Neural crest cell (in vitro differentiated cells): ENCODE measurements around the gene SLC41A1. TPM values are rescaled to one million over a fixed set of nuclear protein-coding genes. Genes with fewer than 3 reads are reported as not detected.
A peak's percentile ranks its signal among the peaks of the same experiment; 100 is the strongest.

Source experiments
- DNase-seq: peaks from one replicate; pipeline ENCODE4 v3.0.0; 2021; ENCODE audit warnings: low read depth, mixed read lengths, low spot score
- H3K27ac Mint-ChIP-seq: one replicate; pipeline ENCODE4 v1.8.0; 2021; ENCODE audit warnings: mild to moderate bottlenecking, mixed read lengths; ENCODE audit not compliant: unreplicated experiment
- H3K27me3 Mint-ChIP-seq: 2 replicates; pipeline ENCODE4 v1.8.0; 2021; ENCODE audit warnings: low read depth, mild to moderate bottlenecking, mixed read lengths
- H3K36me3 Mint-ChIP-seq: 2 replicates; pipeline ENCODE4 v1.8.0; 2021; ENCODE audit warnings: low read depth, mild to moderate bottlenecking, mixed read lengths
- H3K4me1 Mint-ChIP-seq: 2 replicates; pipeline ENCODE4 v1.8.0; 2021; ENCODE audit warnings: mixed read lengths
- H3K4me3 Mint-ChIP-seq: one replicate; pipeline ENCODE4 v1.8.0; 2021; ENCODE audit warnings: mild to moderate bottlenecking, mixed read lengths
- H3K9me3 Mint-ChIP-seq: 2 replicates; pipeline ENCODE4 v1.8.0; 2021; ENCODE audit warnings: mixed read lengths
- total RNA-seq: library from RNA; stranded (reverse); gene quantifications from 2 replicates; pipeline ENCODE4 v1.2.1, GENCODE V29; 2021
- TF ChIP-seq, protein P1 (sequence below): fragments of 200-600 bp; sonication (generic); conservative IDR thresholded peaks from 2 replicates; pipeline ENCODE4 v1.5.0; 2021; ENCODE audit warnings: antibody characterized with exemption, mild to moderate bottlenecking

Gene SLC41A1
- total RNA-seq, 1 donor from 2014 or later: 25.7 TPM

DNA sequence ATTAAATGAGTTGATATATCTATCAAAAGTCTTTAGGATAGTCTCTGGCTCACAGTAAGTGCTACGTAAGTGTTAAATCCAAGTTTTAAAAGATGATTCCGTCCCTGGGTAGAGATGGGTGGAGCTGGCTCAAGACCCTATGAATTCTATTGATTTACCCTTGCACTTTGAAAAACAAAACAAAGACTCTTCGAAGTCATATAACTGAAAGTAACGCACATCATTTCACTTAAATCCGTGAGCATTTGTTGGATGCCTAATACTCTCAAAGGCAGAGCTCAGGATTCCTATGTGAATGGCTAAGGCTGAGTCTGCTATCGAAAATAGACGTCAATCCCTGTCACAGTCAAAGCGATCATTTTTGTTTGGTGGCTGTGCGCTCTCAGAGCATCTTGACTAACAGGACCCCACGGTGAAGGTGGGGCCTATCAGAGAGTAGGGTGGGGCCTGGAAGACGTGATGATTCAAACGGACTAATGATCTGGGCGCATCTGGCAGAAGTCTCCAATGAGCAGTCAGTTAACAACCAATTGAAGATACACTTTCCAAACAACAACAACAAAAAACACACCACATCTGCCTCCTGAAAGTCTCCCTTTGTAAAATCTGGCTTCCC, 61.9 kb downstream of the SLC41A1 start:
- TF ChIP-seq, protein P1, sequence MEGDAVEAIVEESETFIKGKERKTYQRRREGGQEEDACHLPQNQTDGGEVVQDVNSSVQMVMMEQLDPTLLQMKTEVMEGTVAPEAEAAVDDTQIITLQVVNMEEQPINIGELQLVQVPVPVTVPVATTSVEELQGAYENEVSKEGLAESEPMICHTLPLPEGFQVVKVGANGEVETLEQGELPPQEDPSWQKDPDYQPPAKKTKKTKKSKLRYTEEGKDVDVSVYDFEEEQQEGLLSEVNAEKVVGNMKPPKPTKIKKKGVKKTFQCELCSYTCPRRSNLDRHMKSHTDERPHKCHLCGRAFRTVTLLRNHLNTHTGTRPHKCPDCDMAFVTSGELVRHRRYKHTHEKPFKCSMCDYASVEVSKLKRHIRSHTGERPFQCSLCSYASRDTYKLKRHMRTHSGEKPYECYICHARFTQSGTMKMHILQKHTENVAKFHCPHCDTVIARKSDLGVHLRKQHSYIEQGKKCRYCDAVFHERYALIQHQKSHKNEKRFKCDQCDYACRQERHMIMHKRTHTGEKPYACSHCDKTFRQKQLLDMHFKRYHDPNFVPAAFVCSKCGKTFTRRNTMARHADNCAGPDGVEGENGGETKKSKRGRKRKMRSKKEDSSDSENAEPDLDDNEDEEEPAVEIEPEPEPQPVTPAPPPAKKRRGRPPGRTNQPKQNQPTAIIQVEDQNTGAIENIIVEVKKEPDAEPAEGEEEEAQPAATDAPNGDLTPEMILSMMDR: no peak
- DNase-seq: no peak
- Mint-ChIP-seq H3K27me3 (peaks cover 34% of the 10 kb centered on the region), H3K36me3 (peaks cover 4% of the 10 kb centered on the region), H3K9me3 (no peaks in the 10 kb centered on the region), H3K27ac (peak overlapping the region; percentile 16), H3K4me3 (peak overlapping the region; percentile 67), H3K4me1 (peaks cover 37% of the 10 kb centered on the region)

DNA sequence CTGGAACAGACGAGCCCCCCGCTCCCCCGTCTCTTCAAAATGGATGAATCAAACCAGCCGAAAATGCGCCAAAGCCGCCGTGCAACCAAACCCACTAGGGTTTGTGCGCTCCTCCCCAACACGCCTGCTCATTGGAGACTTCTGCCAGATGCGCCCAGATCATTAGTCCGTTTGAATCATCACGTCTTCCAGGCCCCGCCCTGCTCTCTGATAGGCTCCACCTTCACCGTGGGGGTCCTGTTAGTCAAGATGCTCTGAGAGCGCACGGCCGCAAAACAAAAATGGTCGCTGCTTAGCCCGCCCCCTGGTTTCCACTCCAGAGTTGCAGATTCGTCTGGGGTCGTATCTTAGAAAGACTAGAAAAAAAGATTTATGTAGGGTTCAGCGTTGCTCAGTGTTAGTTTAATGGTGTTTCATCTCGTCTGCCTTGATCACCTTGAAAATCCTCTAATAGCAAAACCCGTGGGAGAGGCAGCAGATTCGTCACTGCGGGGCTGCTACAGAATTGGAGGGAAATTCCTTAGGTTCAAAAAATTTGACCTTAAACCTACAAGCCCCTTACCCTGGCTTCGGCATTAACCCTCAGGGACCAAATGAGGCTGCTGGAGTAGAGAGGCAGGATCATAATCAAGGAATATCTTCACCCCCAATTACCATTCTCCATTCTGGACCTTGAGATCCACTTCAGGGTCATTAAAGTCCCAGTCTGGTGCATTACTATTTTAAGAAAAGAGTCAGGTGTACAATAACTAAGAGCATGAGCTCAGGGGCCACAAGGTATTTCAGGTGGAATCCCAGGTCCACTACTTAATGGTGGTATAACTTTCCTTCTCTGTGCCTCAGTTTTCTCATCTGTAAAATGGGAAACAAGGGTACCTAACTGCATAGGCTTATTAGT, 62.6 kb downstream of the SLC41A1 start, which contains the start of gene NUCKS1:
Gene NUCKS1 (minus strand): TSS at position 45 of the 898 bp plus-strand sequence. CDS start 209 bp downstream, outside the sequence.
- H3K27ac Mint-ChIP-seq: peak within 1 kb of the TSS; percentile 97
- H3K9me3 Mint-ChIP-seq: no peaks in the 10 kb centered on the region
- peaks cover 40% of the 10 kb centered on the region for H3K4me1 Mint-ChIP-seq
- H3K4me3 Mint-ChIP-seq: peak within 1 kb of the TSS; percentile 99
- TF ChIP-seq, protein P1: no peak
- peaks cover 4% of the 10 kb centered on the region for H3K36me3 Mint-ChIP-seq
- H3K27me3 Mint-ChIP-seq: peaks cover 26% of the 10 kb centered on the region
- peak; percentile 94 for DNase-seq

DNA sequence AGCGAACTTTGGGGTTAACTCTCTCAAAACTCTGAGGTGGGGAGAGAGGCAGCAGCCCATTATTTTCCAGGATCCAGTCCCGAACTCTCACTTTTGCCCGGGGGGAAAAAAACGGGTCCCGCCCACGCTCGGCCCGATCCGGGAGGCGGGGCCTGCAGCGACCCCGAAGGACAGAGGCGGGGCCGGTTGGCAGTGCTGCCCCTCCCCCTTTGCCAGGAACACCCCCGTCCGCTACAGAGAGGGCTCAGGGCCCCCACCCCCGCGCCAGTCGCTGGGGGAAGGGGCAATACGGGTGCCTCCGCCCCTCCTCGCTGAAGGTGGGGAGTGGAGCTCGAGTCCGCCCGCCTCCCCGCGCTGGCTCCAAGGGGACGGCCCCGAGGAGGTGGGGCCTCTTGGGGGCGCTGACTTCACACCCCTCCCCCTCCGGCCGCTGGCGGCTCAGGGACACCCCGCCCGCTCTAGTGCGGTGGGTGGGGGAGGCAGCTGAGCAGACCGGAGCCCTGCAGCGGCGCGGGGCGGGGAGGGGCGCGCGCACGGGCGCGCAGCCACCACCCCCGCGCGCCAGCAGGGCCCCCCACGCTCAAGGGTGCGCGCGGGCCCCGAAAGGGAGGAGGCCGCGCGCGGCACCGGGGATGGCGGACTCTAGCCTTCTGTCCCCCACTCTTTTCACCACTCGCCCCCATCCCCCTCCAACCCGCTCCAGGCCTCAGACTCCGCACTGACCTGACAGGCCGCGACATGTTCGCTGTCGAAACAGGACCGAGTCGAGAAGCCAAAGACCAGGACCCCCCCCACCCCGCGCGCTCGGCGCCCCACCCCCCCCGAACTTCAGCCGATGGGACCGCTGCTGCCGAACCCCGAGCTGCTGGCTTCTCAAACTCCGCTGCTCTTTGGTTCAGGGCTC, 63.5 kb downstream of the SLC41A1 start:
- H3K36me3 Mint-ChIP-seq: peaks cover 4% of the 10 kb centered on the region
- H3K4me3 Mint-ChIP-seq: peak overlapping the region; percentile 99
- DNase-seq: peak; percentile 90
- peaks cover 18% of the 10 kb centered on the region for H3K27me3 Mint-ChIP-seq
- no peaks in the 10 kb centered on the region for H3K9me3 Mint-ChIP-seq
- TF ChIP-seq, protein P1: no peak
- H3K27ac Mint-ChIP-seq: peak overlapping the region; percentile 97
- peaks cover 40% of the 10 kb centered on the region for H3K4me1 Mint-ChIP-seq

DNA sequence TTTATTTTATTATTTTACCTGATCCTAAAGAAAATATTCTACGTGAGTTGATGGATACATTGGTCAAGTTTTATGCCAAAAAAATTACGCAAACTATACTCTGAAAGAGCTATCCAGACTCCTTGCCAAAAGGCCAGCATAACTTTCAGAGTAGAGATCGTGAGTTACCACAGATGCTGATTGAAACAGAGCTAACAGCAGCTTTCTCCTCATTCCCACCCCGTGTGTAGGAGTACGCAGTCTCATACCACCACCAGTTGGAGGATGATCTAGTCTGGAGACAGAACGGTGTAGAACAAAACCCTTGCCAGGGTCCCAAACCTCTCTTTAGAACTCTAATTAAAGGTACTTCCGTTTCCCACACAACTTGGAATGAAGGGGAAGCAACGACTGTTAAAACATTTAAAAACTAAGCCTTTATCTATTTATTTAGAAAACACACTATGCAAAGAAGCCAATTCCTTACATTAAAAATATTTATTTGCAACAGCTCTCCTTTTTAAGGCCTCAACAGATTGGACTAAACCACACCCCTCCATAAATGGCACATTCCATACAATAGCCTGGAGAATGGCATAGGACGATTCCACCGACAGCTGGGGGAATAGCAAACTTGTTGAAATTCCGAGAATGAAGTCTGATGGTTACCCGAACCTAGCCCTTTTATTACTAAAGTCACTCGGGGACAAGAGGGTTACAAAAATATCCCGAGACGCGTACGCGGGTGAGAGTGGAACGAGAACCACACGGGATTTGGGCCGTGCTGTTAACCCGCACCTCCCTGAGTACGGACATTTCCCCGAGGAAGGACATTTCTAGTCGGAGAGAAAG, 64.4 kb downstream of the SLC41A1 start:
- Mint-ChIP-seq H3K27me3 (peaks cover 12% of the 10 kb centered on the region), H3K36me3 (peaks cover 8% of the 10 kb centered on the region), H3K9me3 (no peaks in the 10 kb centered on the region), H3K27ac (peak overlapping the region; percentile 93), H3K4me3 (peak overlapping the region; percentile 99), H3K4me1 (peaks cover 45% of the 10 kb centered on the region)
- DNase-seq: no peak
- TF ChIP-seq, protein P1: no peak
